Neural progenitor cell (in vitro differentiated cells): ENCODE results near the gene SOX9.

ENCODE experiments used
- EZH2 ChIP-seq: fragments of 200-600 bp; sonication (generic); IDR thresholded peaks from 2 replicates; pipeline ENCODE4 v1.6.1; 2017; ENCODE audit warnings: antibody characterized with exemption, mild to moderate bottlenecking, moderate library complexity
- TF ChIP-seq, protein P1 (sequence below): fragments of 200-600 bp; sonication (generic); IDR thresholded peaks from 2 replicates; pipeline ENCODE4 v1.5.1; 2017; ENCODE audit warnings: antibody characterized with exemption, mild to moderate bottlenecking

DNA sequence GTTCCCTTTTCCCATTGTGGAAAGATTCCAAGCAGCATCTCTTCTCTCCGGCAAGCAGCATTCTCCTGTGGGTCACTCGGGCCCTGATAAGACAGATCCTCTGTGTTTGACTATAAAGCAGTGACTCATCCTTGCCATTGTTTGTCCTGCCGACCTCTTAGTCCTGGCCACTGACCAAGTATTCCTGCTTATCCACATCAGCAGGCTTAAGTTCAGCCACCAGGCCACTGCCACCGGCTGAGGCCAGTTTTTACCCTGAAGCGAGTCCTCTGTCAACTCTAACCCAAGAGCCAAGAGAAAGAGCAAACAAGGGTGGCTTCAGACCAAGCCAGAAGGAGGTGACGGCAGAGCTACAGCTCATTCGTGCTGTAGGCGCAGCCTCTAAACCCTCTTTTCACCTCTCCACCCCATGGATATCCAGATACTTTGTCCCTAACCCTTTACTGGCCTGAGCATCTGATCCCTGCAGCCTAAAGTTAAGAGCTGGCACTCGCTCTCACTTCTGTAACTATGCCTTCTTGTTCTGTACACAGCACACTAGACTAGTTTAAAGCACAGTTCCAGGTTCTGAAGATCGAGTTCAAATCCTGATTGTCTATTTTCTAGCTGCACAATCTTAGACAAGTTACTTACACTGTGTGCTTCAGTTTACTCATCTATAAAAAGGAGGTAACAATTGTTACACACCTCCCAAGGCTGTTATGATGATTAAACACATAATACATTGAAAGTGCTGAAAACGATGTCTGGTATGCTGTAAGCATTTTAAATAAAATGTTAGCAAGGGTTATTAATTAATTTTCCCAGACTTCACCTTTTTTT, 31.0 kb downstream of the SOX9 start:
- TF ChIP-seq, protein P1, sequence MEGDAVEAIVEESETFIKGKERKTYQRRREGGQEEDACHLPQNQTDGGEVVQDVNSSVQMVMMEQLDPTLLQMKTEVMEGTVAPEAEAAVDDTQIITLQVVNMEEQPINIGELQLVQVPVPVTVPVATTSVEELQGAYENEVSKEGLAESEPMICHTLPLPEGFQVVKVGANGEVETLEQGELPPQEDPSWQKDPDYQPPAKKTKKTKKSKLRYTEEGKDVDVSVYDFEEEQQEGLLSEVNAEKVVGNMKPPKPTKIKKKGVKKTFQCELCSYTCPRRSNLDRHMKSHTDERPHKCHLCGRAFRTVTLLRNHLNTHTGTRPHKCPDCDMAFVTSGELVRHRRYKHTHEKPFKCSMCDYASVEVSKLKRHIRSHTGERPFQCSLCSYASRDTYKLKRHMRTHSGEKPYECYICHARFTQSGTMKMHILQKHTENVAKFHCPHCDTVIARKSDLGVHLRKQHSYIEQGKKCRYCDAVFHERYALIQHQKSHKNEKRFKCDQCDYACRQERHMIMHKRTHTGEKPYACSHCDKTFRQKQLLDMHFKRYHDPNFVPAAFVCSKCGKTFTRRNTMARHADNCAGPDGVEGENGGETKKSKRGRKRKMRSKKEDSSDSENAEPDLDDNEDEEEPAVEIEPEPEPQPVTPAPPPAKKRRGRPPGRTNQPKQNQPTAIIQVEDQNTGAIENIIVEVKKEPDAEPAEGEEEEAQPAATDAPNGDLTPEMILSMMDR: no peak
- no peak for TF ChIP-seq EZH2
